Measurements from ENCODE around the gene ZNF385D. TPM values are rescaled to one million over a fixed set of nuclear protein-coding genes. Genes with fewer than 3 reads are reported as not detected.

ZNF385D gene
- total RNA-seq, 1 experiment from 2014 or later = not detected

DNA sequence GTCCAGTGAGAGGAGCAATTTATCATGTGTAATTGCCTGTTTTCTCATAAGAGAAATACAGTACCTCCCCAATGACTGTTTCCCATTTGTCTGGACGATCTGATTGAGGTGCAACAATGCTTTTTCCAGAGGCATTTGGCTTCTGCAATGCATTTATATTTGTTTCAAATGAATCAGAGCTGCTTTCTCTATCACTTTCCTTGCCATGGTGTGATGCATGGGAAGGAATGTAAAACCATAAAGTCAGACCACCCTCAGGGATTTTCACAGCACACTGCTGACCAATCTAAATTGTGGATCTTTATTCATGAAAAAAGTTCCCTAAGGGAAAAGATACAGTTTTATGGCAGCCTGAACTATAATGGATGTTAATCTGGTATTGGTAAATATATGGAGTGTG is 333.0 kb downstream of the ZNF385D start:
- H3K4me1 ChIP-seq = no peaks in the 10 kb centered on the region
- peaks cover 4% of the 10 kb centered on the region for H3K27me3 Mint-ChIP-seq (ENCODE audit: insufficient read depth, unreplicated experiment)
- TF ChIP-seq, protein P1, sequence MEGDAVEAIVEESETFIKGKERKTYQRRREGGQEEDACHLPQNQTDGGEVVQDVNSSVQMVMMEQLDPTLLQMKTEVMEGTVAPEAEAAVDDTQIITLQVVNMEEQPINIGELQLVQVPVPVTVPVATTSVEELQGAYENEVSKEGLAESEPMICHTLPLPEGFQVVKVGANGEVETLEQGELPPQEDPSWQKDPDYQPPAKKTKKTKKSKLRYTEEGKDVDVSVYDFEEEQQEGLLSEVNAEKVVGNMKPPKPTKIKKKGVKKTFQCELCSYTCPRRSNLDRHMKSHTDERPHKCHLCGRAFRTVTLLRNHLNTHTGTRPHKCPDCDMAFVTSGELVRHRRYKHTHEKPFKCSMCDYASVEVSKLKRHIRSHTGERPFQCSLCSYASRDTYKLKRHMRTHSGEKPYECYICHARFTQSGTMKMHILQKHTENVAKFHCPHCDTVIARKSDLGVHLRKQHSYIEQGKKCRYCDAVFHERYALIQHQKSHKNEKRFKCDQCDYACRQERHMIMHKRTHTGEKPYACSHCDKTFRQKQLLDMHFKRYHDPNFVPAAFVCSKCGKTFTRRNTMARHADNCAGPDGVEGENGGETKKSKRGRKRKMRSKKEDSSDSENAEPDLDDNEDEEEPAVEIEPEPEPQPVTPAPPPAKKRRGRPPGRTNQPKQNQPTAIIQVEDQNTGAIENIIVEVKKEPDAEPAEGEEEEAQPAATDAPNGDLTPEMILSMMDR (IDR thresholded peaks at IDR 0.05; ENCODE audit: insufficient read depth in 1 of 2, low read depth in 1 of 2, low read length in 1 of 2, severe bottlenecking in 1 of 2, unreplicated experiment in 1 of 2) = no peak
- no peak overlapping the region for H3K27ac Mint-ChIP-seq (ENCODE audit: unreplicated experiment)
- no peak for DNase-seq
- no peak overlapping the region for H3K4me3 ChIP-seq (ENCODE audit: low read depth, low read length)
- no peaks in the 10 kb centered on the region for H3K9me3 Mint-ChIP-seq (ENCODE audit: unreplicated experiment)
- intact Hi-C loops (cut with micrococcal nuclease; ENCODE audit: unreplicated experiment) = no loop called here
- ChIA-PET CTCF (no interaction called here), POLR2A (no interaction called here)
- no peaks in the 10 kb centered on the region for H3K9me3 ChIP-seq
- H3K4me1 Mint-ChIP-seq (ENCODE audit: low read depth, unreplicated experiment) = no peaks in the 10 kb centered on the region
- no peaks in the 10 kb centered on the region for H3K36me3 ChIP-seq (ENCODE audit: control insufficient read depth, insufficient read depth, low read length)
- BruUV-seq (replicated peaks) = no TSS peak
- H3K27me3 ChIP-seq (replicated peaks; ENCODE audit: control insufficient read depth, insufficient read depth, low read length) = no peaks in the 10 kb centered on the region
- no peak overlapping the region for H3K4me3 Mint-ChIP-seq (ENCODE audit: unreplicated experiment)
- H3K36me3 Mint-ChIP-seq (ENCODE audit: insufficient read depth, unreplicated experiment) = no peaks in the 10 kb centered on the region

DNA sequence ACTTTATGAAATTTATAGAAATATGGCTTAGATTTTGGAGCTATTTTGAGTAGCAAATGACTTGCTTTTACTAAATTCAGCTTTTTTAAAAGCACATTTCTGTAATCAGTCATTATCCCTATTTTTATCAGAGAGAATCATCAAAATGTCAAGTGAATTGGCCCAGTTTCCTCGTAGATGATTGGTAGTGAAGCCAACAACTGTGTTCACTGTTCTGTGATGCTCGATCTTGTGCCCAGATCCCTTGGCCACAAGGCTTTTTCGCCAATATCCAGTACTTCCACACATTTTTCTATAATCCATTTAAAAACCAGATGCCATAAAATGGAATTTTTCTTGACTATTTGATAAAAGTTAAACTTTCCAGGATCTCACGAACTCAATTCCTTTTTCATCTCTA is 336.5 kb downstream of the ZNF385D start:
- CTCF ChIA-PET = no interaction called here
- no peaks in the 10 kb centered on the region for H3K4me1 Mint-ChIP-seq (ENCODE audit: low read depth, unreplicated experiment)

DNA sequence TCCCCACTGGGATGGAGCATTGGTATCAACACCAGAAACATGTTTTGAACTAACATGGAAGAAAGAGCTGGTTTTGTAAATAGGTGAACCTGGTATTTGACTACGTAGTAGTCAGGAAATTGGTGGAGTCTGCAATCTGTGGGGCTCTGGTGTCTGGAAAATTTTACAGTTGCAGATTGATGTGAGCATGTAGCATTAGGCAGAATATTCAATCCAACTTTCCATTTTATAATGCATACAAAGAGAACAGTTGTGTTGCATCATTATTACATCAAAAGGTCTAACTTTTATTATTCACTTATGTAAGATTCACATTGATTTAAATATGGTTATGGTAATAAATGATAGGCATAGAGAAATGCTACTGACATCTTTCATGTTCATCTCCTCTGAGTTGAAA is 340.0 kb downstream of the ZNF385D start:
- CTCF ChIA-PET = no interaction called here
- TF ChIP-seq, protein P1 (IDR thresholded peaks at IDR 0.05; ENCODE audit: insufficient read depth in 1 of 2, low read depth in 1 of 2, low read length in 1 of 2, severe bottlenecking in 1 of 2, unreplicated experiment in 1 of 2) = no peak

More for the DNA sequence above, 336.5 kb downstream of the ZNF385D start:
- H3K9me3 ChIP-seq = no peaks in the 10 kb centered on the region
- Mint-ChIP-seq H3K9me3 (ENCODE audit: unreplicated experiment) (no peaks in the 10 kb centered on the region), H3K27me3 (ENCODE audit: insufficient read depth, unreplicated experiment) (peaks cover 6% of the 10 kb centered on the region), H3K4me3 (ENCODE audit: unreplicated experiment) (no peak overlapping the region), H3K27ac (ENCODE audit: unreplicated experiment) (no peak overlapping the region), H3K36me3 (ENCODE audit: insufficient read depth, unreplicated experiment) (no peaks in the 10 kb centered on the region)
- no peak for DNase-seq
- POLR2A ChIA-PET = no interaction called here
- H3K27me3 ChIP-seq (replicated peaks; ENCODE audit: control insufficient read depth, insufficient read depth, low read length) = no peaks in the 10 kb centered on the region
- no peaks in the 10 kb centered on the region for H3K36me3 ChIP-seq (ENCODE audit: control insufficient read depth, insufficient read depth, low read length)
- H3K4me1 ChIP-seq = no peaks in the 10 kb centered on the region
- no TSS peak for BruUV-seq (replicated peaks)
- TF ChIP-seq, protein P1 (IDR thresholded peaks at IDR 0.05; ENCODE audit: insufficient read depth in 1 of 2, low read depth in 1 of 2, low read length in 1 of 2, severe bottlenecking in 1 of 2, unreplicated experiment in 1 of 2) = no peak
- no peak overlapping the region for H3K4me3 ChIP-seq (ENCODE audit: low read depth, low read length)
- intact Hi-C loops (cut with micrococcal nuclease; ENCODE audit: unreplicated experiment) = no loop called here

More for the DNA sequence above, 340.0 kb downstream of the ZNF385D start:
- Histone ChIP-seq H3K9me3 (no peaks in the 10 kb centered on the region), H3K4me1 (no peaks in the 10 kb centered on the region), H3K36me3 (ENCODE audit: control insufficient read depth, insufficient read depth, low read length) (no peaks in the 10 kb centered on the region), H3K4me3 (ENCODE audit: low read depth, low read length) (no peak overlapping the region), H3K27me3 (replicated peaks; ENCODE audit: control insufficient read depth, insufficient read depth, low read length) (no peaks in the 10 kb centered on the region)
- POLR2A ChIA-PET = no interaction called here
- intact Hi-C loops (cut with micrococcal nuclease; ENCODE audit: unreplicated experiment) = no loop called here
- H3K36me3 Mint-ChIP-seq (ENCODE audit: insufficient read depth, unreplicated experiment) = no peaks in the 10 kb centered on the region
- no TSS peak for BruUV-seq (replicated peaks)
- no peaks in the 10 kb centered on the region for H3K4me1 Mint-ChIP-seq (ENCODE audit: low read depth, unreplicated experiment)
- DNase-seq = no peak
- no peaks in the 10 kb centered on the region for H3K9me3 Mint-ChIP-seq (ENCODE audit: unreplicated experiment)
- peaks cover 3% of the 10 kb centered on the region for H3K27me3 Mint-ChIP-seq (ENCODE audit: insufficient read depth, unreplicated experiment)
- H3K4me3 Mint-ChIP-seq (ENCODE audit: unreplicated experiment) = no peak overlapping the region
- H3K27ac Mint-ChIP-seq (ENCODE audit: unreplicated experiment) = no peak overlapping the region

Measured in Caco-2 (cell line).